HG02763 (cell line): Measurements from ENCODE around the gene SWSAP1.
A peak's percentile ranks its signal among the peaks of the same experiment; 100 is the strongest.
"Not testable (repeated sequence)": the region's sequence is repeated elsewhere in the genome, so short reads cannot be mapped to it uniquely, and the experiment has no call there.

ENCODE experiments used
- ATAC-seq: cut with Tn5 transposase; IDR thresholded peaks from one replicate; pipeline ENCODE4 v1.9.1; 2021; ENCODE audit warnings: mild to moderate bottlenecking, moderate library complexity; ENCODE audit not compliant: unreplicated experiment

SWSAP1 gene, protein sequence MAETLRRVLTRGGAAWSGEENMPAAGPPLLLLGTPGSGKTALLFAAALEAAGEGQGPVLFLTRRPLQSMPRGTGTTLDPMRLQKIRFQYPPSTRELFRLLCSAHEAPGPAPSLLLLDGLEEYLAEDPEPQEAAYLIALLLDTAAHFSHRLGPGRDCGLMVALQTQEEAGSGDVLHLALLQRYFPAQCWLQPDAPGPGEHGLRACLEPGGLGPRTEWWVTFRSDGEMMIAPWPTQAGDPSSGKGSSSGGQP

DNA sequence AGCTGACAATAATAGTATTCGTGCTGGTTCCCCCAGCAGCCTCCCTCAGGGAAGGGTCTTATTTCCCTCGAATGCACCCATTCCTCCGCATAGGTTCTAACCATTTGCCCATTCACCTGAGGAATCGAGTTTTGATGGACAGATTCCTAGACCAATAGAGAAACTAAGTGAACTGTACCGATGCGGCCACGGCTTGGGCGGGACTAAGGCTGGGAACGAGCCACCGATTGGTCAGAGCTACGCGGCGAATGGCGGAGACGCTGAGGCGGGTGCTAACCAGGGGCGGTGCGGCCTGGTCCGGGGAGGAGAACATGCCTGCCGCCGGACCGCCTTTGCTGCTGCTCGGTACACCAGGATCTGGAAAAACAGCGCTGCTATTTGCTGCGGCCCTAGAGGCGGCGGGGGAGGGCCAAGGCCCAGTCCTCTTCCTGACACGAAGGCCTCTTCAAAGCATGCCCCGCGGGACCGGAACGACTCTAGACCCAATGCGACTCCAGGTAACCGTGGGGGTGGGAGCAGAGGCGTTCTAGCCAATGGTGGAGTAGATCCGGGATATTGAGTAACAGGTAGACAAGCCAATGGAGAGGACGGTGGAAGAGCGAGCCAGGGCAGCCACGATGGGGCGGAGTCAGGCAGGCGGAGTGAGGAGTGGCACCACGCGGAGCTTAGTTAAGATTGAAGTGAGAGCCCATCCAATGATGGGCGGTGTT is at the start of gene SWSAP1:
Gene SWSAP1, plus strand, starts transcription at position 234 of the 710 bp plus-strand sequence. Its CDS starts 15 bp downstream, at position 249.
- peak; percentile 89 for ATAC-seq

DNA sequence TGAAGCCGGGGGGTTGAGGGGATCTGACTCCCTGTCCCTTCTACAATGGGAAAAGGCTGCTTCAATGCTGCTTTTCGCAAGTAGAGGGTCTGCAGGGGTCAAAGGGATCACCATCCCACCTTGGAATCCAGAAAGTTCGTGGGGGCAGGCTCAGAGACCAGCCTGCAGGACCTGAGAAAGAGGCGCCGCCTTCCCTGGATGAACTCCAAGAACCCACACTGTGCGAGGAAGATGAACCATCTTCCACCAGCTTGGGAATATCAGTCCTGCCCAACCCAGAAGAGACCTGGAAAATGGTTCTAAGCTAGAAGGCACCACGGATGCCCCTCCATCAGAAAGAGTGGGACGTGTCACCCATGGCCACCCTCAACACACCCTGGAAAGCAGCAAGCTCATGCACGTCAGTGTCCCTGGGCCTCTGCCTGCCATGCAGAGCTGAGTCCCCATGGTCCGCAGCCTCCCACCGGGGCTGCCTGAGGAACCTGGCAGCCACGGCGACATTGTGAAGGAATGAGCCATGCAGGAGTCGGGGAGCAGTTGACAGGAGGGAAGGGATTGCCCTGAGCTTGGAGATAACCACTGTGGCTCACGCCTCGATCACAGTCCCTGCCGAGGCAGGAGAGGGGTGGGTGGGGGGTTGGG is 49.6 kb upstream of the SWSAP1 start:
- ATAC-seq, result no peak

DNA sequence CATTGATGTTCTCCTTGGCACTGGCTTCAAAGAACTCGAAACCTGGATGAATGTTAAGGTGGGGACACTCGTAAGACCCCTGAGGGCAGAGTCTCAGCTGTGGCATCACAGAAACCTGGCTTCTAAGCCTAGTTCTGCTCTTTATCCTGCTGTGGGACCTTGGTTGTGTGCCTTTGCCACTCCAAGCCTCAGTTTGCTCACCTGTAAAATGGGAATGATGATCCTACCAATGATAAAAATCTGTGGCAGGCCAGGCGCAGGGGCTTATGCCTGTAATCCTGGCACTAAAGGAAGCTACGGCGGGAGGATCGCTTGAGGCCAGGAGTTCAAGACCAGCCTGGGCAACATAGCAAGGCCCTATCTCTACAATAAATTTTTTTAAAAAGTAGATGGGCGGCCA is 48.9 kb upstream of the SWSAP1 start:
- no peak for ATAC-seq

DNA sequence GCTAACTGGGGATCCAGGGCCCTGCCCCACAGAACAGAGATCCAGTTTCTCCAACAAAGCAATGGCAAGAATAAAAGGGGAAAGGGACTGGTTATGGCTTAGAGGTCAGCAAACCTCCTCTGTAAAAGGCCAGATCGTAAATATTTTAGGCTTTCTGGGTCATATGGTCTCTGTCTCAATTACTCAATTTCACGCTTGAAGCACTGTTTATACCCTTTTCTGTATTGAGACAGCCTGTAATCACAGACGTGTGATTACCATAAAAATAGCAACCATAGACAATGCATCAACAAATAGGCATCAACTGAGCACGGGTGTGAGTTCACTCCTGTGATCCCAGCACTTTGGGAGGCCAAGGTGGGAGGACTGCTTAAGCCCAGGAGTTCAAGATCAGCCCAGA is 44.3 kb upstream of the SWSAP1 start:
- ATAC-seq, result no peak

DNA sequence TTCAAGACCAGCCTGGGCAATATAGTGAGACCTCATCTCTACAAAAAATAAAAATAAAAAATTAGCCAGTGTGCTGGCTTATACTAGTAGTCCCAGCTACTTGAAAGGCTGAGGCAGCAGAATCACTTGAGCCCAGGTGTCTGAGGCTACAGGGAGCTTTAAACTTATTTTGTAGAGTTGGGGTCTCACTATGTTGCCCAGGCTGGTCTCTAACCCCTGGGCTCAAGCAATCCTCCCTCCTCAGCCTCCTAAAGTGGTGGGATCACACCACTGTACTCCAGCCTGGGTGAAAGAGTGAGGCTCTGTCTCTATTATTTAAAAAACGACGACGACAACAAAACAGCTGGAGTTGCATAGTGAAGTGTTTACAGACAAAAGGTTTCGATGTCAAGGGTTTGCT is 43.0 kb upstream of the SWSAP1 start:
- no peak for ATAC-seq

DNA sequence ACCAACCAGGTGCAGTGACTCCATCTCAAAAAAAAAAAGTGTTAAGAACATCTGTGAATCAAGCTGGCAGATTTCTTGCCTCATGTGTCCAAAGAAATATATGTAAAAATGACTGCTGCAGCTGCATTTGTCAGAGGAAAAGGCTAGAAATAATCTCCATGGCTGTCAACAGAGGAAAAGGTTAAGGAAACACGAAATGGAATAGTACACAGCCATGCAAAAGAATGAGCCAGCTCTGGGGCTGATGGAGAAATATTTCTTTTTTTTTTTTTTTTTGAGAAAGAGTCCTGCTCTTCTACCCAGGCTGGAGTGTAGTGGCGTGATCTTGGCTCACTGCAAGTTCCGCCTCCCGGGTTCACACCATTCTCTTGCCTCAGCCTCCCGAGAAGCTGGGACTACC is 41.6 kb upstream of the SWSAP1 start:
- ATAC-seq, result no peak

DNA sequence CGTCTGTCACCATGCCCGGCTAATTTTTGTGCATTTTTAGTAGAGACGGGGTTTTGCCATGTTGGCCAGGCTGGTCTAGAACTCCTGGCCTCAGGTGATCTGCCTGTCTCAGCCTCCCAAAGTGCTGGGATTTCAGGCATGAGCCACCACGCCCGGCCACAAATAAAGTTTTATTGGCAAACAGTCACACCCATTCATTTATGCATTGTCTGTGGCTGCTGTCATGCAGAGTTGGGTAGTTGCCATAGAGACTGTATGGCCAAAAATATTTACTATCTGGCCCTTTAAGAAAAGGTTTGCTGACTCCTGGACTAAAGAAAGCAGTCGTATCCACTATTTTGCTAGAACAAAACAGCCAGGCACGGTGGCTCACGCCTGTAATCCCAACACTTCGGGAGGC is 40.6 kb upstream of the SWSAP1 start:
- not testable (repeated sequence) for ATAC-seq

DNA sequence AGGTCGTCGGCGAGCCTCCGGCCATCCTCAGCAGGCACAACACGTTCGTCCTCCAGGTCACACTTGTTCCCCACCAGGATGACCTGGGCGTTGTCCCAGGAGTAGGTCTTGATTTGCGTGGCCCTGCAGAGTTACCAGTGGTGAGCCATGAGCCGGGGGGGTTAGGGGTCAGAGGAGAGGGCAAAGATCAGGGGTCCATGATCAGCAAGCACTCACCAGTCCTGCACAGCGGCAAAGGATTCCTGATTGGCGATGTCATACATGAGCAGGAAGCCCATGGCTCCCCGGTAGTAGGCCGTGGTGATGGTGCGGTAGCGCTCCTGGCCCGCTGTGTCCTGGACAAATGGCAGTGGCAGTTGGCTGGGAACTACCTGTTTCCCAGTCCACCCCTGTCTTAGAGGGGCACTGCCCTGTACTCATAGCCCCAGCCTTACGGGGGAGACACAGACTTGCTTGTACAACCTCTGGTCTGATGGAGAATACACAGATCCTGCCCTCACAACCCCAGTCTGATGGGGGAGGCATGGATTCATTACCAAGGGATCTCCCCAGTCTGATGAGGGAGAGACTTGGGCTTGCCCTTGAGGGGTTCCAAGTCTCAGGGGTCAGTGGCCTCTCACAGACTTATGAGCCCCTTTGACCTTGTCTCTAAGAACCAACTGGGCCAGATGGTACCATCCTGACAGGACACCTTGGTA is 38.9 kb upstream of the SWSAP1 start:
- ATAC-seq, result no peak

DNA sequence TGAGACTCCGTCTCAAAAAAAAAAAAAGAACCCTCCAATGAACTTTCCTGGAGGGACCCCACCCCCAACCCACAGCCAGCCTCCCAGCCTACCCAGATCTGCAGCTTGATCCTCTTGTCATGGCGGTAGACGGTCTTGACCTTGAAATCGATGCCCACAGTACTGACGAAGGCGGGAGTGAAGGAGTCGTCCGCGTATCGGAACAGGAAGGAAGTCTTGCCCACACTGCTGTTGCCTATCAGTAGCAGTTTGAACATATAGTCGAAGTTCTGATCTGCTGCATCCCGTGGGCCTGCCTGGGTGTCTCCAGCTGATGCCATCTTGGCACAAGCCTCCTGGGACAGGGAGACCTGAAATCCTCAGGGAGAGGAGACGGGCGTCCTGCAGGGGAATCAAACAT is 37.4 kb upstream of the SWSAP1 start:
- ATAC-seq, result no peak

DNA sequence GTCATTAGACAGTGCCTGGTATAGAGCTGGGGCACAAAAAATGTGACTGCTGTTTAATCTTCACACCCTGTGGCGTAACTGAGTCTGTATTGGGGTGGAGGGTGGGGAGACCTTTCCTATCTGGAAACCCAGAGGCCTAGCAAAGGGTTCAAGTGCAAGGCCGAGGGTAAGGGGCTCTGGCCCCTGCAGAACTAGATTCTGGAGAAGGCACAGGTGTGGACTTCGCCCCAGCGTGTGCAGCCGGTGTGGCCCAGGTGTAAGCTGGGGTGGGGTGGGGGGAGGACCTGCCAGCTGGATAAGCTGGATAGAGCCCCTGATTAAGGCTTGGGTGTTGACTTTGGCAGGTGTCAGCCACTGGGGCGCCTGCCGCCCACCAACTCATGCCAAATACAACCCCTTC is 36.3 kb upstream of the SWSAP1 start:
- no peak for ATAC-seq

DNA sequence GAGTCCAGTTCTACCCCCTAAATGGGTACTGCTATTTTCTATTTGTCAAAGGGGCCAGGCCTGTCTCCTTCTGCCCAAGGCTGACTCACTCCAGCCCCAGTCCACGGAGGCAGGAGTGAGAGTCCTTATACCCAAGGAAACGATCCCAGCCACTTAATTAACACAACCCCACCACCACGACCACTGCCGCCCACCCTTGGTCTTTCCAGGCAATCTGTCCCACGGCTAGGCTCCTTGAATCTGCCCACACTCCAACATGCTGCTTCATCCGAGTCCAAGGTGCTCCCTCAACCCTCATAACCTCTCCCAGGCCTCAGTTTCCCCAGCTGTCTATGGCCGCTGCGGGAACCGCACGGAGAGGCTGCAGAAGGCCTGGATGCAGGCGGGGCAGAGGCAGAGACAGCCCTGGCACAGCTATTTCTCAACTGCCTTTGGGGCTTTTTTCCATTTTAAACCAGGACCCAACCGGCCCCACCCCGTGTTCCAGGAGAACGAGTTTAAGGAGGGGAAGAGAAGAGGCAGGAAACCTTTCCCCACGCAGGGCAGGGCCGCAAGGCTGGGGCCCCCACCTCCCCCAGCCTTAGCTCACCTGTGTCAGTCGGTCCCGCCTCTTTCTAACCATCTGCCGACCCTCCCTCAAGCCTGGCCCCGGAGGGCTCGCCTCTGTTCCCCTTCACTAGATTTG is 35.8 kb upstream of the SWSAP1 start:
- ATAC-seq, result no peak

DNA sequence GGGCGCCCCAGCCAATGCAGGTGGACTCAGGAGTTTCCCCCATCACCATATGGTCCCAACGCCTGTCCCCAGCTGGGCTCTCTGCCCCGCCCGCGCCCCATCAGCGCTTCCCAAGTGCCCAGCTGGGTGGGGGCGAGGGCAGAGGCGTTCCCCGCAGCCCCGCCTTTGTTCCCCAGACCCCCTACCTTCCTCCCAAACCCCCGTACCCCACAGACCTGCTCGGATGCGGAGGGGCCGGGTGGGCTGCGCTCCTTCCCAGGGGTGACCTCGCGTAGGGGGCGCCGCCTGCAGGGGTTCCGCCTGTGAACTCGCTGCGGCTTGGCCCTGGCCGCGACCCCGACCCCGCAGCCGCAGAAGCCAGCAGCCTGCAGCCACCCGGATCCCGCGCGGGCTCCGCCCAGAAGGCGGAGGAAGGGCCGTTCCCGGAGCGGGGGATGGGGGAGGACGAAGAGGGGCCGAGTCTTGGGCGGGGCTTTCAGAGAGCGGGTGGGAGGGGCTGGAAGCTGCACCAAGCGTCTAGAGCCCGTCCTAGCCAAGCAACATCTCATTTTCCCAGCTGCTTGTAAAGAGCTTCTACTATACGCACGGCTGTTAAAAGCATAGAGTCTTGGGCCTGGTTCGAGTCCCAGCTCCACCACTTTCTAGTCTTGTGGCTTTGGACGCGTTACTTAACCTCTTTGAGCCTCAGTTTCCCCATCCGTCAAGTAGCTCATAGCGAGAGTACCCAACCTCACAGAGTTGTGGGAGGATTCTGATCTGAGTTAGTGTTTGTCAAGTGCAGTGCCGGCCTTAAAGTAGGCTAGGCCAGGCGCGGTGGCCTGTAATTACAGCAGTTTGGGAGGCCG is 35.0 kb upstream of the SWSAP1 start, which contains the start of gene RAB3D:
Gene RAB3D, minus strand, starts transcription at position 404 of the 845 bp plus-strand sequence. CDS start 2,258 bp downstream, outside the sequence.
- peak; percentile 81 for ATAC-seq

DNA sequence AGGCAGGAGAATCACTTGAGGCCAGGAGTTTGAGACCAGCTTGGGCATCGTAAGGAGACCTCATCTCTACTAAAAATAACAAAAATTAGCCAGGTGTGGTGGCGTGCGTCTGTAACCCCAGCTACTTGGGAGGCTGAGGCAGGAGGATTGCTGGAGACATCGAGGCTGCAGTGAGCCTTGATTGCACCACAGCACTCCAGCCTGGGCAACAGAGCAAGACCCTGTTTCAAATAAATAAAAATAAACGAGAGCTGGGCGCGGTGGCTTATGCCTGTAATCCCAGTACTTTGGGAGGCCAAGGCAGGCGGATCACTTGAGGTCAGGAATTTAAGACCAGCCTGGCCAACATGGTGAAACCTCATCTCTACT is 34.4 kb upstream of the SWSAP1 start:
- not testable (repeated sequence) for ATAC-seq

DNA sequence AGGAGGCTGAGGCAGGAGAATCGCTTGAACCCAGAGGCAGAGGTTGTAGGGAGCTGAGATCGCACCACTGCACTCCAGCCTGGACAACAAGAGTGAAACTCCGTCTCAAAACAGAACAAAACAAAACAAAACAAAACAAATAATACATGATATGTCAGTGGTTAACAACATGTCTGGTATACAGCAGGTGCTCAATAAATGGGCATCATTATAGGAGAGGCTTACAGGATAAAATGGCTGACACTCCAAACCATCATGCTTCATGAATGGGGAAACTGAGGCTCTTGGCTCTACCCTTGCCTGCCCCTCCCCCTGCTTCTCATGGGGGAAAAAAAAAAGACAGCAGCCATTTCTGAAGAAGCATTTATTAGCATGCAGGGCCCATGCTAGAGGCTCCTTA is 32.0 kb upstream of the SWSAP1 start:
- ATAC-seq, result no peak

DNA sequence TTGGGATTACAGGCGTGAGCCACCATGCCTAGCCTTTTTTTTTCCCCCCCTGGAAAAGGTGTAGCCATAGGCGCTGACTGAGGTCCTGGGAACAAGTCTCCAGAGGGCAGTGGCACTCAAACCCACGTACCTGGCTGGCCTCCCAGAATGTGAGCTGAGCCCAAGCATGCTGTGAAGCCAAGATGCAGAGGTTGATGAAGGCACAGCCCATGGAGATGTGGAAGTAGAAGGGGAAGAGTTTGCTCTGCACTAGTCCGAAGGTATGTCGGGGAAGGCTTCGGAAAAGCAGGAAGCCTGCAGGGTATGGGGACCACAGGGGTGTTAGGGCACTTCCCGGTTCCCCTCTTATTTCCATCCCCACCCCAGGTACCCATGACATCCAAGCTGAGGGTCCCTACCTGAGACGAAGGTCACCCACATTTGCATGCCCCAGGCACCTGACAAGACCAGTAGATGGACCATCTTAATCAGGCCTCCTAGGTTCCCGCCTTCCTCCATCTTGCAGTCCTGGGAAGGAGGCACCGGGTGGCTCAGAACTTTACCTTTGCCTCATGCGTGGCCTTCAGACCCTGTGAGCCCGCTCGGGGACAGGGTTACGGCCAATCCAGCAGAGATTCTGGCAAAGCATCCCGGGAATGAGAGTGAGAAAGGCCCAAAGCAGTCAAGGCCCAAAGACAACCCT is 29.2 kb upstream of the SWSAP1 start:
- no peak for ATAC-seq

DNA sequence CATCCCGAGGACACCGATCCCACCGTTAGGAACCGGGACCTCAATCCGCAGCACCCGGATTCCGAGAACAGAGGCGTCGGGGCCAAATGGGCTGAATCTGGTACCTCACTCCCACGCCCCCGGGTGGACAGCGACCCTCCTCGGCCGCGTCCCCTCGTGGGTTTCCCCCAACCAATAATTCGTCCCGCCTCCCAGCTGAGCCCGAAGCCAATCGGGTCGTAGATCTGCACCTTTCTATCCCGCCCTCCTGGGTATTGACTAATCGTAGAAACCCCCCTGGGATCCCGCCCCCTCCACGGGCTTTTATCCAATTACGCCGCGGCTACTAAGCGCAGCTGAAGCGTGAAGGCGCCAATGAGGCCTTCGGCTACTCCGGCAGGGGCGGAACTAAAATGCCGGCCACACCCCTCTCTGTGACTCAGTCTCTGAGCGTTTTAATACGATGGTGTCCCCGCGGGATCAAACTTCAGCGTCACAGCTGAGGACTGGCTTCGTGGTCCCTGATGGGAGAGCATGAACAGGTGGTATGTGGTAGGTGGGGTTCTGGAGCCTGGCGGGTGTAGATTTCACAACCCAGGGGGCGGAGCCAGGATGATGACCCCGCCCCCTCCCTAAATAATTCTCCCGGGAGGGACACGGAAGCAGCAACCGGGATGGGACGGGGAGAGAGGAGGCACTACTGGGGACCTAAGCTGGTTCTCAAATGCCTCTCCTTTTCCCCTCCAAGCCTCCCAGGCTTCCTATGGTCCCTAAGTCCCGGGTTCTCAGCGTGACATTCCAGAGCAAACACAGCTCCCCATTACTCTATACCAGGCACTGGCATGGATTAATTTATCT is 28.1 kb upstream of the SWSAP1 start, which contains the start of the genes CCDC159 and TMEM205:
Gene CCDC159, plus strand, starts transcription at position 416 of the 837 bp plus-strand sequence. Its CDS starts 88 bp downstream, at position 504.
Gene TMEM205, minus strand, starts transcription at position 165 of the 837 bp plus-strand sequence. CDS start 649 bp downstream, outside the sequence.
- ATAC-seq, result peak; percentile 91

DNA sequence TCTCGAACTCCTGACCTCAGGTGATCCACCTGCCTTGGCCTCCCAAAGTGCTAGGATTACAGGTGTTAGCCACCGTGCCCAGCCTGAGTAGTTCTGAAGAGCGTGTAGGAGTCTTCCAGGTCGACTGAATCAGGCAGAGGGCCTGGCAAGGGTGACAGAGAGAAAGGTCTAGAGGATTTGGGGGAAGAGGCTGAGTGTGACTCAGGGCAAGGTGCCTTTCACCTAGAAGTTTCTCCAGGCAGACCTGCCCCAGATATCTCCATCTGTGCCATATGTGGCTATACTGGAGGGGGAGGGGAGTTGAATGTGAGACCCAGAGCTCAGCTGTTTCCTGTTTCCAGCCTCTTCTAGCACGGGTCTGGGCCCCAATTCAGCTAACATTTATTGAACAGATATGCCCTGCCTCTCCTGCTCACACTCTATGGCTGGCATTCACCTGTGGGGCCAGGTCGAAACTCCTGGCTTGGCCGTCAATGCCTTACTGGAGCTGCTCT is 26.9 kb upstream of the SWSAP1 start:
- ATAC-seq, result no peak

DNA sequence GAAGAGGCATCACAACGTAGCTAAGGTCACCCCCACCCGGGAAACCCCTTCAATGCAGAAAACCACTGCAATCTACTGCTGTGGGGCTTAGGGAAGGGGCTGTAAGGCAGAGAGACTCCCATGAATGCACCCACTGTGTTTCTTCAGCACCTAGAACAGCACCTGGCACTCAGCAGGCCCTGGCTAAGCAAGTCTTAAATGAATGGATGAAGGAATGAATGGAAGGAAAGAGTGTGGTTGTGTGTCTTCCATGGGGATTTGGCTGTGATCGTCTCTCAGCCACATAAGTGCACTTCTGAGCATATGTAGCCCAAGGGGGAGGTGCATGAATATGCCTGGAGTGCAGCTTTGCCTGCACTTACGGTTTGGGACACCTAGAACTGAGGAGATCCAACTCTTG is 25.3 kb upstream of the SWSAP1 start:
- no peak for ATAC-seq
